ENCODE data around the gene ASIC4. TPM values are rescaled to one million over a fixed set of nuclear protein-coding genes. Genes with fewer than 3 reads are reported as not detected.

Gene ASIC4
- total and polyA plus RNA-seq, 2 of the 13 experiments (the other 11 are each of a cell fraction or from before 2014, with no cell fraction given), result 0.03 TPM; not detected in 1

DNA sequence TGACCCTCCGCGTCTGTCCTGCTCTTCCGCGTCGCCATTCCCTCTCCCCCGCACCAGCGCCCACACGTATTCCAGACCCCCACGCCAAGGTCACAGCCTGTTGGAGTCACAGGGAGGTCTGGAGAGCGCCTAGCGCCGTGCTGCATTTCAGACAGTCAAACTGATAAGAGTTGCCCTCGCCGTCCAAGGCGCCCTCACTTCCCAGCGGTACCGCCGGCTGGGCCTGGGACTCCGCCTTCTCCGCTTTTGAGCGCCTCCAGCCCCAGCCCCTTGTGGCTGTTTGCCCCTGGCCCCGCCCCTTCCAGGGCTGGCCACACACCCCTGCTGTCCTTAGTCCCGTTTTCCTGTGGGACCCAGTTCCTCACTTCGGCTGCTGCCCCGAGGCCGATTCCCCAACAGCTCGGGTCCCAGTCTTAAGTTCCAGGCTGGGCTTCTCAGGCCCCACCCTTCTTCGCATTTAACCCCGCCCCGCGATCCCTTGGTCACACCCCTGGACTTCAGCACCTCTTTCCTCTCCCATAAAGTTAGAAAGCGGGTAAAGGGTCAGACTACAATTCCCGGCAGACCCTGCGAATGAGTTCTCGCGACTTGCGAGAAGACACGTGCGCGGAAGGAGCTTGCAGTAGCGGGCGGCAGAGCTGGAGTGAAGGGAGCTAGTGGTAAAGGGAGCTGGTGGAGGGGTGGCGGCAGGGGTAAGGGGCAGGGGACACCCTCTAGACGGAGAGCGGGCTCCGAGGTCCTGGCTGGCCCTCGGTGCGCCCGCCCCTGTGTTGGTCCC, 15.8 kb upstream of the ASIC4 start, which contains the start of gene GMPPA (continued):
- TF ChIP-seq, protein P1, sequence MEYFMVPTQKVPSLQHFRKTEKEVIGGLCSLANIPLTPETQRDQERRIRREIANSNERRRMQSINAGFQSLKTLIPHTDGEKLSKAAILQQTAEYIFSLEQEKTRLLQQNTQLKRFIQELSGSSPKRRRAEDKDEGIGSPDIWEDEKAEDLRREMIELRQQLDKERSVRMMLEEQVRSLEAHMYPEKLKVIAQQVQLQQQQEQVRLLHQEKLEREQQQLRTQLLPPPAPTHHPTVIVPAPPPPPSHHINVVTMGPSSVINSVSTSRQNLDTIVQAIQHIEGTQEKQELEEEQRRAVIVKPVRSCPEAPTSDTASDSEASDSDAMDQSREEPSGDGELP (IDR thresholded peaks at IDR 0.05; ENCODE audit: borderline replicate concordance, low read depth), result peak; percentile 55; the same call in 1 of the 2 replicates
- TF ChIP-seq ZNF136 (CRISPR knock-in tag; IDR thresholded peaks at IDR 0.05; ENCODE audit: low read depth) (peak; percentile 35; the same call in 1 of the 2 replicates), ZNF17 (CRISPR knock-in tag; IDR thresholded peaks at IDR 0.05) (no peak), ATRX (CRISPR knock-in tag; IDR thresholded peaks at IDR 0.05; ENCODE audit: borderline replicate concordance) (no peak), ZSCAN20 (CRISPR knock-in tag; IDR thresholded peaks at IDR 0.05; ENCODE audit: borderline replicate concordance) (peak; percentile 24; the same call in 1 of the 2 replicates), ZNF878 (CRISPR knock-in tag; IDR thresholded peaks at IDR 0.05) (peak; percentile 88; the same call in 1 of the 2 replicates), RORA (CRISPR knock-in tag; IDR thresholded peaks at IDR 0.05) (no peak), ZNF629 (CRISPR knock-in tag; conservative IDR thresholded peaks at IDR 0.05) (0 out of 2 replicates have a peak, but pooled peaks have one; percentile 5), ZNF607 (CRISPR knock-in tag; IDR thresholded peaks at IDR 0.05; ENCODE audit: borderline replicate concordance) (peak; percentile 25; the same call in 1 of the 2 replicates), ARNT2 (CRISPR knock-in tag; IDR thresholded peaks at IDR 0.05; ENCODE audit: low read depth) (peak; percentile 99), REXO4 (CRISPR knock-in tag; IDR thresholded peaks at IDR 0.05; ENCODE audit: borderline replicate concordance) (no peak), ZNF451 (CRISPR knock-in tag; IDR thresholded peaks at IDR 0.05) (no peak; the same call in 1 of the 2 replicates), HOXA5 (CRISPR knock-in tag; IDR thresholded peaks at IDR 0.05) (peak; percentile 46), SP5 (CRISPR knock-in tag; IDR thresholded peaks at IDR 0.05; ENCODE audit: borderline replicate concordance, low read depth) (peak; percentile 44; the same call in 1 of the 2 replicates), ZNF816 (CRISPR knock-in tag; IDR thresholded peaks at IDR 0.05; ENCODE audit: borderline replicate concordance) (peak; percentile 89; the same call in 1 of the 2 replicates), TARDBP (CRISPR knock-in tag; IDR thresholded peaks at IDR 0.05) (peak; percentile 77; the same call in 1 of the 2 replicates), ZFP36L1 (CRISPR knock-in tag; IDR thresholded peaks at IDR 0.05) (0 out of 2 replicates have a peak, but pooled peaks have one; percentile 69), SOX6 (IDR thresholded peaks at IDR 0.05) (no peak), SOX6 (CRISPR knock-in tag; IDR thresholded peaks at IDR 0.05) (peak; percentile 64), SMC3 (IDR thresholded peaks at IDR 0.05; ENCODE audit: low read length) (no peak), ZNF205 (CRISPR knock-in tag; IDR thresholded peaks at IDR 0.05) (peak; percentile 45; the same call in 1 of the 2 replicates), ZSCAN29 (CRISPR knock-in tag; conservative IDR thresholded peaks at IDR 0.05) (peak; percentile 70; the same call in 1 of the 2 replicates)
- TF ChIP-seq, protein P2, sequence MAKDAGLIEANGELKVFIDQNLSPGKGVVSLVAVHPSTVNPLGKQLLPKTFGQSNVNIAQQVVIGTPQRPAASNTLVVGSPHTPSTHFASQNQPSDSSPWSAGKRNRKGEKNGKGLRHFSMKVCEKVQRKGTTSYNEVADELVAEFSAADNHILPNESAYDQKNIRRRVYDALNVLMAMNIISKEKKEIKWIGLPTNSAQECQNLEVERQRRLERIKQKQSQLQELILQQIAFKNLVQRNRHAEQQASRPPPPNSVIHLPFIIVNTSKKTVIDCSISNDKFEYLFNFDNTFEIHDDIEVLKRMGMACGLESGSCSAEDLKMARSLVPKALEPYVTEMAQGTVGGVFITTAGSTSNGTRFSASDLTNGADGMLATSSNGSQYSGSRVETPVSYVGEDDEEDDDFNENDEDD (CRISPR knock-in tag; IDR thresholded peaks at IDR 0.05; ENCODE audit: borderline replicate concordance), result peak; percentile 62; the same call in 1 of the 2 replicates
- TF ChIP-seq, protein P3, sequence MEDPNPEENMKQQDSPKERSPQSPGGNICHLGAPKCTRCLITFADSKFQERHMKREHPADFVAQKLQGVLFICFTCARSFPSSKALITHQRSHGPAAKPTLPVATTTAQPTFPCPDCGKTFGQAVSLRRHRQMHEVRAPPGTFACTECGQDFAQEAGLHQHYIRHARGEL (CRISPR knock-in tag; IDR thresholded peaks at IDR 0.05), result peak; percentile 94
- TF ChIP-seq, protein P4, sequence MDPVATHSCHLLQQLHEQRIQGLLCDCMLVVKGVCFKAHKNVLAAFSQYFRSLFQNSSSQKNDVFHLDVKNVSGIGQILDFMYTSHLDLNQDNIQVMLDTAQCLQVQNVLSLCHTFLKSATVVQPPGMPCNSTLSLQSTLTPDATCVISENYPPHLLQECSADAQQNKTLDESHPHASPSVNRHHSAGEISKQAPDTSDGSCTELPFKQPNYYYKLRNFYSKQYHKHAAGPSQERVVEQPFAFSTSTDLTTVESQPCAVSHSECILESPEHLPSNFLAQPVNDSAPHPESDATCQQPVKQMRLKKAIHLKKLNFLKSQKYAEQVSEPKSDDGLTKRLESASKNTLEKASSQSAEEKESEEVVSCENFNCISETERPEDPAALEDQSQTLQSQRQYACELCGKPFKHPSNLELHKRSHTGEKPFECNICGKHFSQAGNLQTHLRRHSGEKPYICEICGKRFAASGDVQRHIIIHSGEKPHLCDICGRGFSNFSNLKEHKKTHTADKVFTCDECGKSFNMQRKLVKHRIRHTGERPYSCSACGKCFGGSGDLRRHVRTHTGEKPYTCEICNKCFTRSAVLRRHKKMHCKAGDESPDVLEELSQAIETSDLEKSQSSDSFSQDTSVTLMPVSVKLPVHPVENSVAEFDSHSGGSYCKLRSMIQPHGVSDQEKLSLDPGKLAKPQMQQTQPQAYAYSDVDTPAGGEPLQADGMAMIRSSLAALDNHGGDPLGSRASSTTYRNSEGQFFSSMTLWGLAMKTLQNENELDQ (CRISPR knock-in tag; IDR thresholded peaks at IDR 0.05; ENCODE audit: borderline replicate concordance), result no peak

Measured in HepG2 (cell line).